CD4-positive, CD25-positive, alpha-beta regulatory T cell (primary cell): ENCODE data around the gene KCNE2. TPM values are rescaled to one million over a fixed set of nuclear protein-coding genes. Genes with fewer than 3 reads are reported as not detected.

Source experiments
- polyA plus RNA-seq, 4 donors: library from polyadenylated mRNA; unstranded; fragments of 300-500 nt; fragmentation: Illumina TruSeq; gene quantifications; one replicate each; pipeline ENCODE4 v1.2.3, GENCODE V29; 2021
- total RNA-seq: library from RNA; stranded (reverse); gene quantifications from one replicate; pipeline ENCODE4 v1.2.3, GENCODE V29; 2022

KCNE2 gene
- total and polyA plus RNA-seq, 5 donors from 2014 or later = 0.31 to 0.44 TPM; not detected in 3

Other genes starting within 250 kb of the KCNE2 start
- 5.6 TPM for gene SMIM11, start 11.5 kb downstream of the KCNE2 start, total RNA-seq
- gene SMIM11, start 11.5 kb downstream of the KCNE2 start, polyA plus RNA-seq = 10 to 100 TPM in 2 of 4 donors, 1 to 10 TPM in 2; 7.4 to 34.3 (median 18.9) TPM
- not detected for gene SMIM34, start 59.9 kb downstream of the KCNE2 start, total RNA-seq
- not detected for gene SMIM34, start 59.9 kb downstream of the KCNE2 start, polyA plus RNA-seq
- 0.49 TPM for gene KCNE1, start 148.2 kb downstream of the KCNE2 start, total RNA-seq
- not detected for gene KCNE1, start 148.2 kb downstream of the KCNE2 start, polyA plus RNA-seq